GM18505 (cell line): ENCODE data around the gene STK4.

Source experiments
- ATAC-seq: cut with Tn5 transposase; IDR thresholded peaks from one replicate; pipeline ENCODE4 v1.9.1; 2021; ENCODE audit not compliant: unreplicated experiment
- POLR2A ChIP-seq: IDR thresholded peaks from 4 replicates; pipeline ENCODE4 v1.6.1; 2011; ENCODE audit warnings: borderline replicate concordance; ENCODE audit not compliant: insufficient read depth, insufficient read length; ENCODE audit errors: extremely low read depth

STK4 gene

DNA sequence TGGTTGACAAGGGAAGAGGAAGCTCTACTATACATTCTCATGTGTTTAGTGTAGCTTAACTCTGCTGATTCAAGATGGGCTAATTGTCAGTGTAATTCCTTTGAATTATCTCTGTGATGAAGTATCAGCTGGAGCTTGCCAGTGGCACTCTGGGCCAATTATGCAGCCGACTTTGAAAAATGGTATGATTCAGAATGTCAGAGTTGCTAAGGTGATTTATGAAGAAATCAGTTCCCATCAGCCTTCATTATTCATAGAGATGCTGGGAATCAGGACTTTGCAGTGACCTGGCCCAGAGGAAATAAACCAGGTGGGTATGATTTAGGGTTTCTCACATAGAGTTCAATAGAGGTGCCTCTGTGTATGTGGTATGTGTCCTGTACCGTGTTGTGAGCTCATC, 101.2 kb downstream of the STK4 start:
- TF ChIP-seq POLR2A, result no peak
- no peak for ATAC-seq

GRCh38 chr20:45069261-45069660, 102.9 kb downstream of the STK4 start:
- ATAC-seq, result no peak
- no peak for TF ChIP-seq POLR2A

DNA sequence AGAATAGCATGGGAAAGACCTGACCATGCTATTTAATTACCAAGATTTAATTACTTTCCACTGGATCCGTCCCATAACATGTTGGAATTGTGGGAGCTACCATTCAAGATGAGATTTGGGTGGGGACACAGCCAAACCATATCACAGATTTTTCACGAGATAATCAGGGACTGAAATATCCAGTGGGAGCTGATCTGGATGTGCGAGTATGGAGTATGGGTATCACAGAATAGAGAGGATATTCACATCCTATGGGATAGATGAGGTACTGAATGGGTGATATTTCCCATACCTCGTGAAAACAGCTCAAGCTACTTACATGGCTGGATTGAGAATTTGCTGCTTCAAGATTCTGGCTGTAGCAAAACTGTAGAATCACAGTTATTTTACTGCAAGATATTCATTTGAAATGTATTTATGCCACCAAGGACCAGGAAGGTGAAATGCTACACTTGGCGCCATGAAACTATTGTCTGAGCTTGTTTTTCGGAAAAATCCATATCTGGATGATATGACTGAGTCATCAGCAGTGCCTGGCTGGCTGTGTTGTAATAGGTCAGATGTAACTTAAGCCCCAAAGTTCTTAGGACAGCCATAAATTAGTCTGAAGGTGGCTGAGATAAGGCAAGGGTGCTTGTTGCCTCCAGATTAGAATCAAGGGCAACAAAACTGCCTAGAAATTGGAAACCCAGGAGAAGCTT, 104.8 kb downstream of the STK4 start:
- TF ChIP-seq POLR2A, result no peak
- no peak for ATAC-seq

- no peak for TF ChIP-seq POLR2A
- no peak for ATAC-seq
Measured at GRCh38 chr20:45072066-45072465, 105.8 kb downstream of the STK4 start.

- ATAC-seq, result no peak
- no peak for TF ChIP-seq POLR2A
Measured at GRCh38 chr20:45073221-45073620, 106.9 kb downstream of the STK4 start.

GRCh38 chr20:45077559-45077958, 111.2 kb downstream of the STK4 start:
- TF ChIP-seq POLR2A, result no peak
- ATAC-seq, result no peak

GRCh38 chr20:45080867-45081624, 114.7 kb downstream of the STK4 start:
- TF ChIP-seq POLR2A, result no peak
- ATAC-seq, result no peak

DNA sequence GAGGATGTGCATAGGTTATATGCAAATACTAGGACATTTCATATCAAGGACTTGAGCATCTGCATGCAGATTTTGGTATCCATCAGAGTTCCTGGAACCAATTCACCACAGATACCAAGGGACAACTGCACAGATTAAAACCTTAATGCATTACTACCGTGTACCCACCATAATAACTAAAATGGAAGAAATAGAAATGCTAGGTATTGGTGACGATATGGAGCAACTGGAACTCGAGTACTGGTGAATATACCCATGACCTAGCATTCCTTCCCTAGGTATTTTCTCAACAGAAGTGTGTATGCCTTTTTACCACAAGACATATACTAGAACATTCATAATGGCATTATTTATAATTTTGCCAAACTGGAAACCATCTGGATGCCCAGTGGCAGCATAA, 116.2 kb downstream of the STK4 start:
- no peak for TF ChIP-seq POLR2A
- ATAC-seq, result no peak

- no peak for ATAC-seq
- TF ChIP-seq POLR2A, result no peak
Measured at GRCh38 chr20:45083127-45083526, 116.8 kb downstream of the STK4 start.

GRCh38 chr20:45085289-45085688, 119.0 kb downstream of the STK4 start:
- no peak for ATAC-seq
- TF ChIP-seq POLR2A, result no peak

GRCh38 chr20:45085867-45086266, 119.6 kb downstream of the STK4 start:
- ATAC-seq, result no peak
- no peak for TF ChIP-seq POLR2A

GRCh38 chr20:45087097-45087790, 120.9 kb downstream of the STK4 start:
- TF ChIP-seq POLR2A, result no peak
- ATAC-seq, result no peak

DNA sequence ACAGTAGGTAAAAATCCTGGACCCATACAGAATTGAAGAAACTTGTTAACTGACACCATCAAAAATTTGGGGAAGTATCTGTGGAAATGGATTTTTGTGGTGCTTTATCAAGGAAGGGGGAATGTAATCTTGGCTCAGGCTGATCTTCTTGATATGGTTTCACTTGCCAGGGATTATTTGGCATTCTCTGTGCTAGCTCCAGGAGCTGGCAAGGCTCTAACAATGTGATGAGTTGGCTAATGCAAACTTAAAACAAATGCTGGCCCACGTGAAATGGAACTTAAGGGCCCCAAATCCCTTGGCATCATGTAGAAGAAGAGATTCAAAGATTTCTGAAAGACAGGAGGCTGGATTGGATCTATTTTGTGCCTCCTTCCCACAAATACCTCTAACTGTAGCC, 121.5 kb downstream of the STK4 start:
- no peak for ATAC-seq
- TF ChIP-seq POLR2A, result no peak

- no peak for TF ChIP-seq POLR2A
- no peak for ATAC-seq
Measured at GRCh38 chr20:45088247-45088646, 121.9 kb downstream of the STK4 start.
